NB4 (cell line): ENCODE data around the gene NPAS3.

Experiments
- CTCF ChIP-seq: IDR thresholded peaks from one replicate; pipeline ENCODE4 v1.5.1; 2012; ENCODE audit warnings: low read depth, low read length
- MAX ChIP-seq: IDR thresholded peaks from 2 replicates; pipeline ENCODE4 v1.6.1; 2011; ENCODE audit warnings: low read depth, low read length

- TF ChIP-seq MAX (no peak), CTCF (no peak)
Observed at GRCh38 chr14:33250963-33251362, 312.3 kb downstream of the NPAS3 start.
